GM18870 (cell line): ENCODE results near the gene QSOX1.

Experiments used
- ATAC-seq: cut with Tn5 transposase; IDR thresholded peaks from one replicate; pipeline ENCODE4 v1.9.1; 2021; ENCODE audit warnings: moderate library complexity; ENCODE audit not compliant: unreplicated experiment

Gene QSOX1

GRCh38 chr1:180169640-180170195, 15.0 kb downstream of the QSOX1 start:
- no peak for ATAC-seq

DNA sequence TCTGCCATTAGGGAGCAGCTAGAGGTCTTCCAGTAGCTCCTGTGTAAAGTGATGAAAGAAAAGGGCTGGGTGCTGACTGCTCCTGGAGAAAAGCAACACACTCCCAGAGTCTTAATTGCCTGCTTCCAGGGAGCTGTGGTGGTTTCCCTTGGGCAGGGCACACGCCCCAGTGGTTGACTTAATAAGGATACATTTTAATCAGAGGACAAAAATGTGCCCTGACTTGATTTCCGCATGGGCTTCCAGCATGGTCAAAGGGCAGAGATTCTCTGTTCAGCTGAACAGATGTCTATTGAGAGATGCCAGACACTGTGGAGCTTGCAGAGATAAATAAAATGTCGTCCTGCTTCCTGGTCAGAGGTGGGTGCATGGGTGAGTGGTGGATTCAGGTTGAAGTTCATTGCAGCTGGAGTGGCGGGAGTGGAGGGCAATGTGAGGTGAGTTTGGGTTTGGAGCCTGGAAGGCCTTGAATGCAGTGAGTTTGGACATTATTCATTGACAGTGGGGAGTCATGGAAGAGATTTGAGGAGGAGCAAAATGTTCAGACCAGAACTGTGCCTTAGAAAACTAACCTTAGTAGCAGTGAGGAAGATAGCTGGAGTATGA, 16.0 kb downstream of the QSOX1 start:
- no peak for ATAC-seq

DNA sequence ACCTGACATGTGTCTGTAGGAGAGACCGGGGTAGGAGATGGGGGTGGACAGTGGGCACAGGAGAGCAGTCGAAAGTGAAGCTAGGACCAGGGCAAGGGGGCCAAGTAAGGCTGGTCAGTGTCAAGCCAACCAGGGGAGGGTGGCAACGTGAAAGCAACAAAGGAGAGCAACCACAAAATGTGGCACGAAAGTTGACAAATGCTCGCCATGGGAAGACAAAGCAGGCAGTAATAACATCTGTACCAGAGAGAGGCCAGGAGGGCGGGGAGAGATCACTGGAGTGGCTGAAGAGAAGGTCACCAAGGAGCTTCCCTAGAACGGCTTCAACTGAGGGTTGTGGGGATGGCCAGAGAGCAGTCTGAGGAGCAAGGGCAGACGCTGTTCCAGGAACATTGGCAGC, 17.0 kb downstream of the QSOX1 start:
- ATAC-seq: no peak

DNA sequence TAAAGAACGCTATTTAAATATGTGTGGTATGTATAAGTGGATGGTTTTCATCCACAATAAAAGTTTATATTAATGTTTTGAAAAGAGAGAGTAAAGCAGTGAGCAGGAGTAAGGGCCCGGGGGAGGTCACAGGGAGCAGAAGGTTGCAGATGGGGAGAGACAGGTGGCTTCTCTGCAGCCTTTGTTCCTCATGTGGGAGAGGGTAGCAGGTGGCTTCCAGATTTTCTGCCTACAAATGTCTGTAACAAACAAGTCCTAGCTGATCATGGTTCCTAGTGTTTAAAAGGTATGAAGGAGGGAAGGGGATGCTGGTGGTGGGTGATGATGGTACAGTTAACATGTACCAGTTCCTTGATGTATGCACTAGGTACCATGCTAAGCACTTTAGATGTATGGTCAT, 18.8 kb downstream of the QSOX1 start:
- ATAC-seq: no peak

DNA sequence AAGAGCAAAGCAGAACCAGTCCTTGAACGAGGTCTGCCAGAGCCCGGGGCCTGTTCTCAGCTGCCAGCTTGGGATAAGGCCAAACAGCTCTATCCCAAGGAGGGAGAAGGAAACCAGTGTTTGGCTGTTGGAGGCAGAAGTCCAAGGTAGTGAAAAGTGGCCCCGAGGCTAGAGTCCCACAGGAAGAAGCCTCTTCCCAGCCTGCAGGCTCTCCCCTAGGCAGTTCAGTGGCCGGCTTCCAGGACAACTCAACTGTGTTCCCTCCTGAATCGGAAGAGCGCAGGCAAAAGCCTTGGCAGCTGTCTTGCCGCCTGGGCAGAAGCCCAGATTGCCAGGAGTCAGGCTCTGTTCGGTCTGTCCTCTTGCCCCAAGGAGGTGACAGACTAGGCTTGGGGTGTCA, 19.3 kb downstream of the QSOX1 start:
- no peak for ATAC-seq

GRCh38 chr1:180175291-180175690, 20.6 kb downstream of the QSOX1 start:
- ATAC-seq: no peak

DNA sequence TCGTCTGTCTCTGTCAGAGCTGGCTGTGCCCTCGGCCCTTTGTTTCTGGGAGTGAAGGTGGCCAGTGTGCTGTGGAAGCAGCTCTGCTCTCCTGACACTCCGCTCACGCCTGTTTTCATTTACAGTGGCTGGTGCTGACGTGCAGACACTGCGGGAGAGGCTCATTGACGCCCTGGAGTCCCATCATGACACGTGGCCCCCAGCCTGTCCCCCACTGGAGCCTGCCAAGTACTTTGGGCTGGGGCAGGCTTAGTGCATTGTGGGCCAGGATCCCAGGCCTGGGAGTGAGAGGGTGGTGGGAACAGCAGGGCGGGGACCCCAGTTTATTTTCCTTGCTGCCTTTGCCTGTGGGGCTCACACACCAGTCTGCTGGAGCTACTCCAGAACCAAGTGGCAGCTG, 21.1 kb downstream of the QSOX1 start:
- ATAC-seq: no peak

- no peak for ATAC-seq
Observed at GRCh38 chr1:180176965-180177364, 22.3 kb downstream of the QSOX1 start.

DNA sequence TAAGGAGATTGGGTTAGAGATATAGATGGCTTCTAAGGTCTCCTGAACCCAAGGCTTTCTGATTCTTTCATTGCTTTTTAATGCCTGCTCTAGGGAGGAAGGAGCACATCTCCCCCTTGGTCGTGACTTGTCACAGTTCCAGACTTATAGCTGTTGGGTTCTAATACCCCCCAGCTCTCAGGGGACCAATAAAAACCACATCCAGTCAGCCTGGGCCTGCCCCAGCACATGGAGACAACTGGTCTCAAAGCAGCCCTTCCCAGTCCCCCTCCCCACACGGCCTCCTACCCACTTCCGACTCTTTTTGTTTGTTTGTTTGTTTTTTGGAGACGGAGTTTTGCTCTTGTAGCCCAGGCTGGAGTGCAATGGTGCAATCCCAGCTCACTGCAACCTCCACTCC, 23.3 kb downstream of the QSOX1 start:
- no peak for ATAC-seq

DNA sequence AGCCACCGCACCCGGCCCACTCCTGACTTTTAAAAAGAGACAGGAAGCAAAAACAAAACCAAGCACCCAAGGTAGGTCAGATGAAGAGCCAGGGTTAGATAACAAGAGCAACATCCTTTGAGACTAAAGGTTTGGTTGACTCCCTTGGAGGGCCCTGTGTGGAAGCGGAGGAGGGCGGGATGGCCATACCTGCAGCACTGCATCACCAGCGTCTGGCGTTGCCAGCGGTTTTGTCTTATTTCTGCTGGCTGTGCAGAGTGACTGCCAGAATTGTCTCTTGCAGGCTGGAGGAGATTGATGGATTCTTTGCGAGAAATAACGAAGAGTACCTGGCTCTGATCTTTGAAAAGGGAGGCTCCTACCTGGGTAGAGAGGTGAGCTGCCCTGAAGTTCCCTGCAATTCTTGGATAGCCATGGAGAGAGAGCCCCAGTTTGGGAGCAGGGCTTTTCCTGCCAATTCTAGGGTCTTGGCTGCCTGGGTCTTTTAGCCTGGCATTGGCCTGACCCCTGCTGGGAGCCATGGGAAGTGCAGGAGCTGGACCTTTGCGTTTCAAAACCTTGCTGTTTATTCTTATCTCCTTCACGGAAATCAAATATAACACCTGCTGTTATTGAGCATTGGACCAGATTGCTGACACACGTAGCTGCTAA, 24.0 kb downstream of the QSOX1 start:
- no peak for ATAC-seq

- no peak for ATAC-seq
Observed at GRCh38 chr1:180179162-180179957, 24.7 kb downstream of the QSOX1 start.

DNA sequence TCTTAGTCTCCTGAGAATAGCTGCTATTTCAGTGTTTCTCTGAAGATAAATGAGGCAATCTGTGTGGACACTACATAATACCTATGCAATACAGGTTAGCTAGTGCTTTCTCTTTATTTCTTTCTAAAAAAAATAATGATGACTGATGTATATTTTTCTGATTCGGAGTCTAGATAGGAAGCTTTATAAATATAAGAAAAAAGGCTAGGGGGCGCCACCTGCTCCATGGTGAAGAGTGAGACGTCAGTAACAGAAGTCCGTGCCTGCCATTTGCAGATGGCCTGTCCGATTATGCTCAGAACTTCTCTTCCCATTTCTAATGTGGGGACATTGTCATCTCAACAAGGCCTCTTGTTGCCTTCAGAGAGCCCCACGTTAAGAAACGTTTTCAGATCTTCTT, 26.4 kb downstream of the QSOX1 start:
- ATAC-seq: no peak

- no peak for ATAC-seq
Observed at GRCh38 chr1:180181996-180182642, 27.4 kb downstream of the QSOX1 start.

DNA sequence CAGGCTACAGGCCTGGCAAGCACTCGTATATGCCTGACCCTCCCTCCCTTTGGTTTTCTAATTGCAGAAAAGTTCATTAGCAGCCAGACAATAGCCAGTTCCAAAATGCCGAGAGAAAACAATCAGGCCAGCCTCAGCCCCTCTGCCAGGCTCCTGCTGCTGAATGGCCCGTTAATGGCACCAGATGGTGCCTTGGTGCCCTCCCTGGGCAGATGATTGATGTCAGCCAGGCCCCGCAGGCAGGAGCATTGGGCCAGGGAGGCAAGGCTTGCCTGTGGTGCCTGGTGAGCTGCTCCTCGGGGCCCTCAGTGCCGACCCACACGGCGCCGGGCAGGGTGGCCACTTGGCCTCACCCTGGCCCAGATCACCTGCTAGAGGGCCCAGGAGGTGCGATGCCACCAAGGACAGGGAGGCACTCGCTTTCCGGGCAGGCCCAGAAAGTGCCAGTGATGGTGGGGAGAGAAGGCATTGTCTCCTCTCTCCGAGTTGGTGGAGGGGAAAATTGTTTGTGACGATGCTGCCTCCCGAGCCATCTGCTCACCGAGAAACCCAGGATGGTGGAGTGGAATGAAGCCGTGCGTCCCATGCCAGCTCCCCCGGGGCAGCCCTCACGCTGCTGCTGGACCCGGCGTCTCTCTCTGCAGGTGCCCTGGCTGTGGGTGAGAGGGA, 28.1 kb downstream of the QSOX1 start:
- no peak for ATAC-seq

DNA sequence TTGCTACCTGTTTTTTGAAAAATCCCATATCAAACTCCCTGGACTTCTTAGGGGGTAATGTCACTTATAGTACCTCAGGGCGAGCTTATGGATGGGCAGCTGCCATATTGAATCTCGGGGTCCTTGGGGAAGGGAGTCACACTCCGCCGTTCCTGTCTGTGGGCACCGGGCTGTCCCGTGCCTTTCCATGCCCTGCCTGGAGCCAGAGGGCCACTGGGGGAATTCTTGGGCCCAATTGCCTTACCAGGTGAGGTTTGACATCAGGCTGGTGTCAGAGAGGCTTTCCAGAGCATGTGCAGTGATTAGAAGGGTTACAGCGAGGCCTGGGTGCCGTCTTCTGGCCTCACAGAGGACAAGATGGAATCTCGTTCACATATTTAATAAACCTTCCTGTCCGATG, 28.8 kb downstream of the QSOX1 start:
- no peak for ATAC-seq

DNA sequence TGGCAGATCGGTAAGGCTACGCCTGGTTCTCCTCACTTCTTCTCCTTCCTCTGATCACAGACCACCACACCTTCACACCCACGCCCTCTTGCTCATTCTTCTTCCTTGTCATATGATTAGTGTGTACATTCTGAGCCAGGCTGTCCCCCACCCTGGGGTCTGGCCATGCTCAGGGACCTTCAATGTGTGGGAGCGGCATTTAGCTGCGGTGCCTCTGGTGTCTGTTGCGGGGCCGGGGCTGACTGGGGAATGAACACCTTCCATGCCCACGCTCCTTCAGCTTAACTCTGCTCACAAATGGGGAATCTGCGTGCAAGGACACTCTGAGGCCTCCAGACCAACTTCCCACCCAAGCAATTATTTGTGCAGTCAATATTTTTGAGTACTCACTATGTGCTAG, 29.4 kb downstream of the QSOX1 start:
- ATAC-seq: no peak

GRCh38 chr1:180185281-180185680, 30.6 kb downstream of the QSOX1 start:
- ATAC-seq: no peak

DNA sequence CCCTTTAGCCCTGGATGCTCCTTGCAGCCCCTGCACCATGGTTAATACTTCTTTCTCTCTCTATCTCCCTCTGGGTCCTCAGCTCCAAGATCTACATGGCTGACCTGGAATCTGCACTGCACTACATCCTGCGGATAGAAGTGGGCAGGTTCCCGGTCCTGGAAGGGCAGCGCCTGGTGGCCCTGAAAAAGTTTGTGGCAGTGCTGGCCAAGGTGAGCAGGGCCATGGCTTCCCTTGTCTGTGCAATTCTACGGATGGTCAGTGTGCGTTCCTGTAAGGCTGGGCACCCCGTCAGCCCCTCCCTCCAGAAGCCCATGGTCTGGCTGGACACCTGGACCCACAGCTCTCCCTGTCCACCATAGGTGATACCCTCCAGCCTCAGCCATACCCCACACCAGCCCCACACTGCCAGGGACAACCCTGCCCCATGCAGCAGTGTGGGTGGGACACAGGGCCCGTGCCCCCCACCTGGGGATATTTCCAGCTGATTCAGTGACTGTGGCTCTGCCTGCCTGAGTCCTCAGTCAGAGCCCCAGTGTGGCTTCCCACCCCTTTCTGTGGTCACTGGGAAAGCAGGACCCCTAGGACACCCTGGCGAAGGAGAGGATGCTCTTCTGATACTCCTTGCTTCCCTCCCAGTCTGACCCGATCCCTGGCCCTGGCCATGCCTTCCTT, 31.4 kb downstream of the QSOX1 start:
- ATAC-seq: no peak

- no peak for ATAC-seq
Observed at GRCh38 chr1:180186831-180187230, 32.2 kb downstream of the QSOX1 start.

GRCh38 chr1:180187626-180188025, 33.0 kb downstream of the QSOX1 start:
- no peak for ATAC-seq
